Pancreas (tissue), 10 donors: ENCODE results near the gene PTGIS. TPM values are rescaled to one million over a fixed set of nuclear protein-coding genes. Genes with fewer than 3 reads are reported as not detected.

Source experiments
- ATAC-seq, 4 donors: fragments of 200-7000 bp; cut with Tn5 transposase; one replicate each; pipeline versions ENCODE4 v1.8.0 to v1.9.1; 2020; ENCODE audit warnings: mild to moderate bottlenecking in 4 of 4, moderate library complexity in 4 of 4
- DNase-seq, 6 donors: peaks; one replicate each; pipeline ENCODE4 v3.0.0-alpha.2; 2020
- FAIRE-seq: peaks from 2 replicates; lab custom pipeline; 2012; peaks lifted over from hg19 to GRCh38; lab: Jason Lieb, UNC
- H3K27ac ChIP-seq, 4 donors: fragments of 200-600 bp; sonication (generic); 1 replicate in 3 of 4; 2 replicates in 1 of 4; pipeline versions ENCODE4 v1.5.0 to v1.8.0; 2020
- H3K27me3 ChIP-seq, 4 donors: fragments of 200-600 bp; one replicate each; pipeline ENCODE4 v1.8.0; 2021
- H3K36me3 ChIP-seq, 3 donors: fragments of 200-600 bp; sonication (generic) in 1 of 3; one replicate each; pipeline versions ENCODE4 v1.5.0 to v1.8.0; 2020 to 2021
- H3K4me1 ChIP-seq, 3 donors: fragments of 200-600 bp; one replicate each; pipeline ENCODE4 v1.8.0; 2021
- H3K4me3 ChIP-seq, 4 donors: fragments of 200-600 bp; sonication (generic) in 2 of 4; one replicate each; pipeline versions ENCODE4 v1.5.0 to v1.8.0; 2020 to 2021
- H3K9me3 ChIP-seq, 4 donors: fragments of 200-600 bp; one replicate each; pipeline ENCODE4 v1.8.0; 2021
- WGBS, 2 donors: extraction: QIAGEN DNeasy Blood & Tissue Kit; methylation state at CpG; one replicate each; pipeline ENCODE4 v1.1.7; 2013; 5-methylcytosine and 5-hydroxymethylcytosine counted together
- intact Hi-C, 3 donors: fragments of 100-400 bp; cut with DNase I; formaldehyde crosslinking; loops; one replicate each; pipeline versions ENCODE4 v1.11.1 to v1.14.2; 2022
- polyA plus RNA-seq, 2 donors: library from polyadenylated mRNA; stranded (reverse); fragments of 200-250 nt; gene quantifications; one replicate each; pipeline ENCODE4 v1.2.3, GENCODE V29; 2013
- total RNA-seq, 6 donors: library from RNA; stranded (reverse); fragmentation: NEBNext Ultra II Directional in 4 of 6; extraction: Animal tissue kit (Norgen Biotek cat#: 25700) in 4 of 6; gene quantifications; one replicate each; pipeline versions ENCODE4 v1.2.1 to v1.2.4, GENCODE V29; 2021 to 2023
- TF ChIP-seq, protein P1 (sequence below), 4 donors: fragments of 200-600 bp; sonication (generic) in 3 of 4; IDR thresholded peaks; one replicate each; pipeline versions ENCODE4 v1.5.0 to v1.8.0; 2021; ENCODE audit warnings: antibody characterized with exemption in 4 of 4
- donor health status: healthy with polysubstance abuse.
- donor health status: DM: no; HTN: no; CAD: no; lungs with moderate emphysema.
- donor health status: DM: no; HTN: no; CAD: no.
- donor health status: control.
- donor health status: control.
- donor health status: Bipolar disorder and iron deficiency.
- donor health status: DM: yes; HTN: yes; CAD: no.
- donor health status: DM: no; HTN: no; CAD: no.
- donor health status: DM: no; HTN: no; CAD: no.
- donor health status: DM: yes; HTN: yes; CAD: no.

Gene PTGIS
- total and polyA plus RNA-seq, 8 donors = 1.2 to 16.2 (median 2.9) TPM

DNA sequence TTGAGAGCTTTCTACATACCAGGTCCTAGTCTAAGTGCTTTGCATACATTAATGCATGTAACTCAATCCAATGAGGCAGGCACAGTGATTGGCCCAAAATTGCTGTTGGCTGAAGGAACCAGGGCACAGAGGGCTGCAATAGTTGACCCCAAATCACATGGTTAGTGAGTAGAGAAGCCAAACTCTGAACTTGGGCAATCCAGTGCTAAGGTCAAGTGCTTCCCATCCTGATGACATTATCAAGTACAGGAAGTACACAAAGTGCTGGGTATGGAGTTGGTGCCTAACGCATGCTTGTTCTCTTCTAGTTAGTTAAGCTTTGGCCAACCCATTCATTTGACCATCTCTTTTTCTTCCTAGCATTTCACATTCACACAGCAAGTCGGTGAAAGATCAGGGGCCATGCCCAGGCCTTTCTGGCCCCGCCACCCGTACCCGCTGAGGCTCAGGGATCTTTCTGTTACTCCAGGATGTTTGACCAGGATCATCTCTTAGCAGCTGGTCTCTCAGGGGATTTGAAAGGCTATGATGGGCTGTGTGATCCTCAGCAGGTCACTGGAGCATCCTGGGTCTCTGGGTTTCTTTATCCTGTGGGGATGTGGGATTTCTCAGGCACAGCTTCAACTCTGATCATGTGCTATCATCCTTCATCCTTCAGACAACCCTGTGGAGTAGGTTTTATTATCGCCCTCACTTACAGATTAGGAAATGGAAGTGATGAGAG, 92.5 kb downstream of the PTGIS start:
- WGBS, 2 donors = 76 to 81% methylated on average over 6 of the region's 6 CpGs
- FAIRE-seq (no peak), DNase-seq (no peak), ATAC-seq (no peak)
- TF ChIP-seq, protein P1, sequence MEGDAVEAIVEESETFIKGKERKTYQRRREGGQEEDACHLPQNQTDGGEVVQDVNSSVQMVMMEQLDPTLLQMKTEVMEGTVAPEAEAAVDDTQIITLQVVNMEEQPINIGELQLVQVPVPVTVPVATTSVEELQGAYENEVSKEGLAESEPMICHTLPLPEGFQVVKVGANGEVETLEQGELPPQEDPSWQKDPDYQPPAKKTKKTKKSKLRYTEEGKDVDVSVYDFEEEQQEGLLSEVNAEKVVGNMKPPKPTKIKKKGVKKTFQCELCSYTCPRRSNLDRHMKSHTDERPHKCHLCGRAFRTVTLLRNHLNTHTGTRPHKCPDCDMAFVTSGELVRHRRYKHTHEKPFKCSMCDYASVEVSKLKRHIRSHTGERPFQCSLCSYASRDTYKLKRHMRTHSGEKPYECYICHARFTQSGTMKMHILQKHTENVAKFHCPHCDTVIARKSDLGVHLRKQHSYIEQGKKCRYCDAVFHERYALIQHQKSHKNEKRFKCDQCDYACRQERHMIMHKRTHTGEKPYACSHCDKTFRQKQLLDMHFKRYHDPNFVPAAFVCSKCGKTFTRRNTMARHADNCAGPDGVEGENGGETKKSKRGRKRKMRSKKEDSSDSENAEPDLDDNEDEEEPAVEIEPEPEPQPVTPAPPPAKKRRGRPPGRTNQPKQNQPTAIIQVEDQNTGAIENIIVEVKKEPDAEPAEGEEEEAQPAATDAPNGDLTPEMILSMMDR (IDR thresholded peaks at IDR 0.05) = no peak
- Histone ChIP-seq H3K27me3 (no peaks in the 10 kb centered on the region), H3K4me3 (no peak overlapping the region), H3K9me3 (no peaks in the 10 kb centered on the region), H3K27ac (no peak overlapping the region), H3K36me3 (no peaks in the 10 kb centered on the region), H3K4me1 (no peaks in the 10 kb centered on the region)
- intact Hi-C loops = no loop called here

DNA sequence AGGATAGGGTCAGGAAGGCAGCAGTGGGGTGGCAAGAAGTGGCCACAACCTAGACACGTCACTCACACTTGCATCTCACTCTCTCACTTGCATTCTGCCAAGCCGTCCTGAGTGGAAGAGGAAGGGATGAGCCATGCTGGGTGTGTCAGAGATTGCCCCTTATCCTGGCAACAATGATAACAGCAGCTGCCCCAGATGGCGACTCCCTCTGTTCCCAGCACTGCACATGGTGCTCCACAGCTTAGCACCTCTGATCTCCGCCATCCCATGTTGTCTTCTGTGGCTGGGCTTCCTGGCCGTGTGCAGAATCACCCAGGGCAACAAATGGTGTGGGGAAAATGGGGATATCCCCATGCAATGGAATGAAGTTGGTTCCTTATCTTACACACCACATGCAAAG, 96.5 kb downstream of the PTGIS start:
- WGBS, 2 donors = 52 to 64% methylated on average over 5 of the region's 5 CpGs
- DNase-seq = no peak
- H3K4me3 ChIP-seq = no peak overlapping the region
- ATAC-seq = no peak
- FAIRE-seq = no peak
- H3K4me1 ChIP-seq = no peaks in the 10 kb centered on the region
- no peaks in the 10 kb centered on the region for H3K36me3 ChIP-seq
- intact Hi-C loops = no loop called here
- H3K27ac ChIP-seq = no peak overlapping the region
- TF ChIP-seq, protein P1 (IDR thresholded peaks at IDR 0.05) = no peak
- no peaks in the 10 kb centered on the region for H3K9me3 ChIP-seq
- no peaks in the 10 kb centered on the region for H3K27me3 ChIP-seq

DNA sequence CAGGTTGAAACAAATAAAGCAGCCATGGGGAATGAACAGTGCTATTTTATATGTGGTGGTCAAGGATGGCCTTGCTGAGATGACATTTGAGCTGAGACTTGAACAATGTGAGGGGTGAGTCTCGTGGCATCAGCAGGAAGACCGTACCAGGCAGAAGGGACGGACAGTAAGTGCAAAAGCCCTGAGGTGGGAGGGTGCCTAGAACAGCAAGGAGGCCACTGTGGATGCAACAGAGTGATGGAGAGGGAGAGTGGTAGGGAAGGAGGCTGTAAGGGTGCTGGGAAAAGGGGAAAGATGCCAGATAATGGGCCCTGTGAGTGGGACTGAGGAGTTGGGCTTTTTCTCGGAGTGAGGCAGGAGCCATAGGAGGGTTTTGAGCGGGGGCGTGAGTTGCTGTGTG, 97.0 kb downstream of the PTGIS start:
- H3K27me3 ChIP-seq = no peaks in the 10 kb centered on the region
- FAIRE-seq = no peak
- H3K9me3 ChIP-seq = no peaks in the 10 kb centered on the region
- 64 to 78% methylated on average over 6 of the region's 6 CpGs for WGBS, 2 donors
- TF ChIP-seq, protein P1 (IDR thresholded peaks at IDR 0.05) = no peak
- no peak for ATAC-seq
- H3K4me1 ChIP-seq = no peaks in the 10 kb centered on the region
- H3K27ac ChIP-seq = no peak overlapping the region
- H3K4me3 ChIP-seq = no peak overlapping the region
- intact Hi-C loops = no loop called here
- DNase-seq = no peak
- H3K36me3 ChIP-seq = no peaks in the 10 kb centered on the region

DNA sequence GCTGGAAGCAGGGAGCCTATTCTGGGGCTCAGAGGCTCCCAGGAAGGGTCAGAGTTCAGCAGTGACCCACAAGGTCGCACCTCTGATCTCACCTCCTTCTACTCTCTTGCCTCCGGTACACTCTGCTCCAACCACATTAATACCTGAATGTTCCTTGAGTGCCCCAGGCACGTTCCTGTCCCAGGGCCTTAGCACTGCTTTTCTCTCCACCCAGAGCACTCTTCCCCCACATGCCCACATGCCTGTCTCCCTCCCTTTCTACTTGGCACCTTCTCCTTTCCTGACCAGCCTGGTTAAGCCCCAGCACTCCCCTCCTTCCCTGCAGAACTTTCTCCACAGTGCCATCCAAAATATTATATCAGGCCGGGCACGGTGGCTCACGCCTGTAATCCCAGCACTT, 98.9 kb downstream of the PTGIS start:
- intact Hi-C loops = no loop called here
- Histone ChIP-seq H3K36me3 (no peaks in the 10 kb centered on the region), H3K27me3 (no peaks in the 10 kb centered on the region), H3K4me1 (no peaks in the 10 kb centered on the region), H3K27ac (no peak overlapping the region), H3K9me3 (no peaks in the 10 kb centered on the region), H3K4me3 (no peak overlapping the region)
- 62 to 72% methylated on average over 6 of the region's 6 CpGs for WGBS, 2 donors
- DNase-seq (no peak), ATAC-seq (no peak), FAIRE-seq (no peak)
- TF ChIP-seq, protein P1 (IDR thresholded peaks at IDR 0.05) = no peak

DNA sequence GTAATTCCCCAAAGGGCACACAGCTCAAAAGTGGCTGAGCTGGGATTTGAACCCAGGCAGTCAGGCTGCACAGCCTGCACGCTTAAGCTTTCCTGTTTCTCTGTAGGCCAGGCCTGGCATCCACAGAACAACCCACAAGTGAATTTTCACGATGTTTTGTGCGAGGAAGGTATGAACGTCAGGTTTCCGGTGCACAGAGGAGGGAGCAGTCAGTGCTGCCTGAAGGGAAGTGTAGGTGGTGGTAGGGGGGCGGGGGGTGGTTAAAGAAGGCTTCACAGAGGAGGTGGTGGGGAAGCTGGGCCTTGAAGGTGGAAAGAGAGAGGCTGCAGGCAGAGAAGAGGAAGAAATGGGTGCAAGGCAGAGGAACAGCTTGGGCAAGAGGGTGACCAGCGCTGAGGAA, 99.5 kb downstream of the PTGIS start:
- Histone ChIP-seq H3K4me3 (no peak overlapping the region), H3K27me3 (no peaks in the 10 kb centered on the region), H3K36me3 (no peaks in the 10 kb centered on the region), H3K4me1 (no peaks in the 10 kb centered on the region), H3K9me3 (no peaks in the 10 kb centered on the region), H3K27ac (no peak overlapping the region)
- DNase-seq = no peak
- TF ChIP-seq, protein P1 (IDR thresholded peaks at IDR 0.05) = no peak
- 68 to 75% methylated on average over 7 of the region's 7 CpGs for WGBS, 2 donors
- intact Hi-C loops = no loop called here
- no peak for ATAC-seq
- FAIRE-seq = no peak
